ENCODE results near the gene MYRIP. TPM values are rescaled to one million over a fixed set of nuclear protein-coding genes. Genes with fewer than 3 reads are reported as not detected.

Gene MYRIP
- total and polyA plus RNA-seq, 3 donors from 2014 or later = 2.4 to 5.8 (median 4.8) TPM

GRCh38 chr3:39781025-39781424 lies 28.4 kb upstream of the MYRIP start:
- intact Hi-C loops (cut with DNase I; ENCODE audit: low total_unique reads) = no loop called here
- H3K9me3 ChIP-seq = no peaks in the 10 kb centered on the region
- no peak for DNase-seq
- no peaks in the 10 kb centered on the region for H3K36me3 ChIP-seq (ENCODE audit: low read depth, missing control alignments)
- no peaks in the 10 kb centered on the region for H3K27me3 ChIP-seq
- 68 to 95% methylated on average over 1 of the region's 1 CpG for WGBS, 2 donors
- no peak for TF ChIP-seq CTCF (IDR thresholded peaks at IDR 0.05)
- no peak for TF ChIP-seq POLR2A (IDR thresholded peaks at IDR 0.05)
- H3K4me3 ChIP-seq = no peak overlapping the region
- no peaks in the 10 kb centered on the region for H3K4me1 ChIP-seq
- no peak overlapping the region for H3K27ac ChIP-seq

DNA sequence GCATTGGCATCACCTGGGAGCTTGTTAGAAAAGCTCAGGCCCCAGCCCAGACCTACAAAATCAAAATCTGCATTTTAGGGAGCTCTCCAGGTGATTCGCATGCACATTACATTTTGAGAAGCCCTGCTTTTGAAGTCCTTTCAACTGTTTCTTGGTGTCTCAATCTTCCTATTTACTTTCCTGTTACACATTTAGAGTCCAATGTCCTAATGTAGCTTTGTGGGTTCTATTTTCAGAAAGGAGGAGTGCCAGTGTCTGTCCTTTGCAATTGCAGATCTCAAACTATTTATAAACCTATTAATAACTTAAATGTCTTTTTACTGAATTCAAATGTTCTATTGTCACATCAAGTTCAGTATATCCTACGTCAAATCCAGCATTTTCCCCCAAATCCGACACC lies 27.8 kb upstream of the MYRIP start:
- WGBS, 2 donors = 50 to 74% methylated on average over 3 of the region's 3 CpGs
- Histone ChIP-seq H3K27ac (no peak overlapping the region), H3K4me1 (no peaks in the 10 kb centered on the region)

DNA sequence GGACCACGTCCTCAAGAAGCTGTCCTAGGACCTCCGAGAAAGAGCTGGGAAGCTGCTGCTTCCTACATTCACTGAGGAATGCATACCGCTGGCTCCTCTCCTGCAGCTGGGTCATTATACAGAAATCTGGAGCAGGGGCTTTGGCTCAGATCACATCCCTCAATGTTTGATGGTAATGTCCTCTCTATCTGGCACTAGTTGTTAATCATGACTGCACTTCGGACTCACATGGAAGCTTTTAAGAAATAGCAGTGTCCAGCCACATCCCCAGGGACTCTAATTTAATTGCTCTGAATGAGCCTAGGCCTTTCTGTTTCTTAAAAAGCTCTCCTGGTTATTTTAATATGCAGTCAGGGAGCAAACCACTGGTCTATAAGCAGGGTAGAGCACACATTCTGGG lies 25.7 kb upstream of the MYRIP start:
- no peak for DNase-seq
- H3K4me3 ChIP-seq = no peak overlapping the region
- 51 to 72% methylated on average over 4 of the region's 4 CpGs for WGBS, 2 donors
- TF ChIP-seq CTCF (IDR thresholded peaks at IDR 0.05) (no peak), POLR2A (IDR thresholded peaks at IDR 0.05) (no peak)
- no peaks in the 10 kb centered on the region for H3K4me1 ChIP-seq
- H3K27me3 ChIP-seq = no peaks in the 10 kb centered on the region
- no peak overlapping the region for H3K27ac ChIP-seq
- H3K36me3 ChIP-seq (ENCODE audit: low read depth, missing control alignments) = no peaks in the 10 kb centered on the region
- no peaks in the 10 kb centered on the region for H3K9me3 ChIP-seq
- intact Hi-C loops (cut with DNase I; ENCODE audit: low total_unique reads) = no loop called here

More for the DNA sequence above, 27.8 kb upstream of the MYRIP start:
- Histone ChIP-seq H3K27me3 (no peaks in the 10 kb centered on the region), H3K4me3 (no peak overlapping the region), H3K36me3 (ENCODE audit: low read depth, missing control alignments) (no peaks in the 10 kb centered on the region), H3K9me3 (no peaks in the 10 kb centered on the region)
- intact Hi-C loops (cut with DNase I; ENCODE audit: low total_unique reads) = no loop called here
- DNase-seq = no peak
- no peak for TF ChIP-seq POLR2A (IDR thresholded peaks at IDR 0.05)
- TF ChIP-seq CTCF (IDR thresholded peaks at IDR 0.05) = no peak

- no peaks in the 10 kb centered on the region for H3K36me3 ChIP-seq (ENCODE audit: low read depth, missing control alignments)
- no peak overlapping the region for H3K27ac ChIP-seq
- TF ChIP-seq POLR2A (IDR thresholded peaks at IDR 0.05) (no peak), CTCF (IDR thresholded peaks at IDR 0.05) (no peak)
- no peaks in the 10 kb centered on the region for H3K27me3 ChIP-seq
- WGBS, 2 donors = 91 to 95% methylated on average over 1 of the region's 1 CpG
- intact Hi-C loops (cut with DNase I; ENCODE audit: low total_unique reads) = no loop called here
- no peaks in the 10 kb centered on the region for H3K9me3 ChIP-seq
- no peak overlapping the region for H3K4me3 ChIP-seq
- H3K4me1 ChIP-seq = no peaks in the 10 kb centered on the region
- no peak for DNase-seq
Observed at GRCh38 chr3:39784922-39785321, 24.5 kb upstream of the MYRIP start.

- Histone ChIP-seq H3K27me3 (no peaks in the 10 kb centered on the region), H3K4me1 (no peaks in the 10 kb centered on the region), H3K36me3 (ENCODE audit: low read depth, missing control alignments) (no peaks in the 10 kb centered on the region), H3K4me3 (no peak overlapping the region), H3K27ac (no peak overlapping the region), H3K9me3 (no peaks in the 10 kb centered on the region)
- intact Hi-C loops (cut with DNase I; ENCODE audit: low total_unique reads) = no loop called here
- DNase-seq = no peak
- WGBS, 2 donors = 89 to 93% methylated on average over 3 of the region's 3 CpGs
- TF ChIP-seq CTCF (IDR thresholded peaks at IDR 0.05) = no peak
- no peak for TF ChIP-seq POLR2A (IDR thresholded peaks at IDR 0.05)
Observed at GRCh38 chr3:39788128-39788883, 21.1 kb upstream of the MYRIP start.

Measured in testis (tissue), 3 donors.